Ammon's horn (tissue), 1 donor: ENCODE results near the gene ROPN1B.
"Not testable (repeated sequence)": the region's sequence is repeated elsewhere in the genome, so short reads cannot be mapped to it uniquely, and the experiment has no call there.

Source experiments
- DNase-seq: peaks from one replicate; pipeline ENCODE4 v3.0.0-alpha.2; 2016; ENCODE audit warnings: low spot score

The ROPN1B gene

DNA sequence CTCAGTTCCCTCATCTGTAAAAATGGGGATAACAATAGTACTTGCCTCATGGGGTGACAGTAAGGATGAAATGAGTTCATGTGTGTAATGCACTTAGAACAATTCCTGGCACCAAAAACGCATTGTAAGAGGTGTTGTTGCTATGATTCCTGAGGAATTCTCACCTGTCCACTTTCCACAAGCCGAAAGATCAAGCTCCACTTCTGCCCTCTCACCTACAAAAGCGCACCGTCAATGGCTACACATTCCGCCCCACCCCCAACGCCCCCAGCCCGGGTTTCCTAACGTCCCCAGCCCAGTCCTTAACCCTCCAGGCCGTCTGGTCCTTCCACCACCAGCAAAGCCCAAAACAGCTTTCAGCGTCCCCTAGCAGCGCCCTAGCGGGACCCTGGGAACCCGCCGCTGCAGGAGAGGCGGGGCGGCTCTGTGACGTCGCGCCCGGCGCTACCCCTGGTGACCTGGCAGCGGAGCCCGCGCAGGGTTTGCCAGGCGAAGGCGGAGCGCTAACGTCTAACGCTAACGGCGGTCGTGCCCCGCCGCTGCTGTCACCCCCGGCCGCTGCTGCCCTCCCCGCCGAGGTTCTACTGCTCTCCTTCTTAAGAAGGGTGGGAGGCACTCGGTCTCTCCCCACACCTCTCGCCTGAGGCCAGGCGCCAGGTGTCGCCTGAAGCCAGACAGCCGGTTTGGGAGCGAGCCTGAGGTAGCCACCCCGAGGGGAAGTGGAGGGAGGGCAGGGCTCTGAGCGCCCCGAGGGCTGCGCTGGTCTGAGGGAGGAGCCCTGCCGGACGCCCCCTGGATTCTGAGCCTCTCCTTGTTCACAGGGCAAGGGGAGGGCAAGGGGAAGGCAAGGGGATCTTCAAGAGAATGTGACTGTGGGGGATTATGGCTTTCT is at the start of gene ROPN1B:
Gene ROPN1B (plus strand): TSS at position 478 of the 892 bp plus-strand sequence. CDS start 2,877 bp downstream, outside the sequence.
- not testable (repeated sequence) for DNase-seq

DNA sequence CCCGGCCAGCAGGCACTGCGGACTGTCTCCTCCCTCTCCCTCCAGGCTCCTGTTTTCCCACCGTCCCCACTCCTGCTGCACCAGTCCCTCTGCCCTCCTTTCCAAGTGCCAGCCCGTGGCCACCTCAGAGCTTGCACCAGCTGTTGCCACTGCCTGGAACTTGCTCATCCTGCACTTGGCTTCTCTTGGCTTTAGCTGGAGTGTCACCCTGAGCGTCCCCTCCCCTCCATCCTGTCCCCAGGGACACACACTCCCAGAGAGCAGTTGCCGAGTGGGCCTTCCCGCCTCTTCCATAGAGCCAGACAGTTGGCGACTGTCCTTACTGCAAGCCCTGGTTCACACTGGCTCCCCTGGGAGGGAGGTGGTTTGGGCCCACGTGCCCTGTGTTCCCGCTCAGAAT is 48.8 kb upstream of the ROPN1B start:
- not testable (repeated sequence) for DNase-seq

DNA sequence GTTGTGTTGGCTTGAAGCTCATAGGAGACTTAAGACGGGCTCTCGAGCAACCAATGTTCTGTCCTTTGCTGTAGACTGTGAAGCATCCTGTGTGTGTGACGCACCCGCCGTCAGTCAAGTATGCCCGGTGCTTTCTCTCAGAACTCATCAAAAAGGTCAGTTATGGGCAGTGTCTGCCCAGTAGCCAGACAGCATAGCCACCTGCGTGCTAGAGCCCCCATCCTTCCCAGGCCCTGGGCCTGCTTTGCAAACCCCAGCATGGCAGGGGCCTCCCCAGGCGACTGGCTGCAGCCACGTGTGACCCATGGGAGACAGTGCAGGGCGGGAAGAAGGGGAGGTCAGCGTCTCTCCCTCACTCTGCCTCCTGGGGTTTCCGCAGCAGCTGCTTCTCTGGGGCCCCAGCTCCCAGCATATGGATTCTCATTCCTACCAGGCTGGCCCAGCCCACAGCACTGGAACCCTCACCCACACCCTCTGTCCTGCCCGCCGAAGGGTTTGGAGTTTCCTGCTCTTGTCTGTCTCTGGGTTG is 48.2 kb upstream of the ROPN1B start:
- DNase-seq, result not testable (repeated sequence)

DNA sequence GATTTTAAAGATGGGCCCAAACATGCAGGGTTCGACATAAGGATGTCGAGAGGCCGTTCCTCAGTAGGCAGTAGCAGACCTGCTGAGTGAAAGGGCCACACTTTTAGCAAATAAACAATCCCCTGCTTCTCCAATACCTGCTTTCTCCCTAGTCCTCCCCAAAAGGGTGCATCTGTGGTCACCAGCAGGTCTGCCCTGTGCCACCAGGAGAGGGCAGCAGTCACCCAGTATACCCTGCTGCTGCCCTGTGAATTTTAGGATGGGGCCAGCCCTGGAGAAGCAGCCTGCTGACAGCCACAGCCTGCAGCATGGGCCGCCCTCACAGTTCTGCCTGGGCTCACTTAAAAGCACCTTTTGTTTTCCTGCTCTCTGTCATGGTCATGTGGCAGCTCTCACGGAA is 47.3 kb upstream of the ROPN1B start:
- peak; percentile 42 for DNase-seq

DNA sequence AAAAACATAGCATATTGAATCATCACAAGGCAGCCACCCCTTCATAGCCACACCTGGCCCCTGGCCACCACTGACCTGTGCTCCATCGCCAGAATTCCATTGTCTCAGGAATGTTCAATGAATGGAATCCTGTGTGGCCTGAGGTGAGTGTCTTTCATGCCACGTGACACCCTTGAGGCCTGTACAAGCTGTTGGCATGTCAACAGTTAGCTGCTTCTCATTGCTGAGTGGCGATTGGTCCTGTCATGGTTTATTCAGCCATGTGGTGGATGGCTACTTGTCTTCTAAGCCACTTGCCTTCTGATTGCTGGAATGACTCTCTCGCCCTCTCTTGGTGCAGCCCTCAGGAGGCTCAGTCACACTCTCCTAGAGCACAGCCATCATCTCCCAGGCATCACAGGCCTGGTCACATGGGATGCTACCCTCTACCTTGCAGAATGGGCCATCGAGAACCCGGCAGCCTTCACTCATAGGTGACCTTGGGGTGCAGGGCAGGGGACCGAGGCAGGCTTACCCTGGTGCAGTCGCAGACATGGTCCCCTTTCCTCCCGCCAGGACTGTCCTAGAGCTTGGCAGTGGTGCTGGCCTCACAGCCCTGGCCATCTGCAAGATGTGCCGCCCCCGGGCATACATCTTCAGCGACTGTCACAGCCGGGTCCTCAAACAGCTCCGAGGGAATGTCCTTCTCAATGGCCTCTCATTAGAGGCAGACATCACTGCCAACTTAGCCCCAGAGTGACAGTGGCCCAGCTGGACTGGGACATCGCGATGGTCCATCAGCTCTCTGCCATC is 45.5 kb upstream of the ROPN1B start:
- DNase-seq, result not testable (repeated sequence)

DNA sequence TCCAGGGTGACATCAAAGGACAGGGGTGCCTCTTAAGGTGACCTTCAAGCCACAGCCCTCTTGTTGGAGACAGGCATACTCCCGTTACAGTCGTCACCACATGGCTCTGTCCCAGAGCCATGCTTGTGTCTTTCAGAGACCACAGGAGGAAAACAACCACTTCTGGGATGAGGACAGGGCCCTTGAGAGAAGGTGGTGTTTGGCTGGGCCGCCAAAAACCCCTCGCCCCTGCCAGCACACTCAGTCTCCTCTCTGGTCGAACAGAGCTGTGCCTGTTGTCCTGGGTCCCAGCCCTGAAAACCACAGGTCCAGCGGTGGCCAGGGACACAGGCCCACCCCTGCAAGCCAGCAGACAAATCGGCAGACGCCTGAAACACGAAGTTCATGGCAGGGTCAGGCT is 44.7 kb upstream of the ROPN1B start:
- DNase-seq, result not testable (repeated sequence)

DNA sequence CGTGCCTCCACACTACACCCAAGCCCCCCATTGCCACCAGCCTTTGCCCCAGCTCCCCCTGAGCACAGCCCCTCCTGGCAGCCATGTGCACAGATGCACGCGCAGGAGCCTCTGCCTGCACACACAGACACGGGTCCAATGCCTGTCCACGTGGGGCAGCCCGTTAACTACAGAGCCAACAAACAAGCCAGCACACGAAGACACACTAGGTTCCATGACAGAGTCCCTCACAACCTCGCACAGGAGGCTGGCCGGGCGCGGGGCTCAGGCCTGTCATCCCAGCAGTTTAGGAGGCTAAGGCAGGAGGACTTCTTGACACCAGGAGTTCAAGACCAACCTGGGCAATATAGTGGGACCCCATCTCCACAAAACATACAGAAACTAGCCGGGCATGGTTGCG is 43.3 kb upstream of the ROPN1B start:
- not testable (repeated sequence) for DNase-seq

DNA sequence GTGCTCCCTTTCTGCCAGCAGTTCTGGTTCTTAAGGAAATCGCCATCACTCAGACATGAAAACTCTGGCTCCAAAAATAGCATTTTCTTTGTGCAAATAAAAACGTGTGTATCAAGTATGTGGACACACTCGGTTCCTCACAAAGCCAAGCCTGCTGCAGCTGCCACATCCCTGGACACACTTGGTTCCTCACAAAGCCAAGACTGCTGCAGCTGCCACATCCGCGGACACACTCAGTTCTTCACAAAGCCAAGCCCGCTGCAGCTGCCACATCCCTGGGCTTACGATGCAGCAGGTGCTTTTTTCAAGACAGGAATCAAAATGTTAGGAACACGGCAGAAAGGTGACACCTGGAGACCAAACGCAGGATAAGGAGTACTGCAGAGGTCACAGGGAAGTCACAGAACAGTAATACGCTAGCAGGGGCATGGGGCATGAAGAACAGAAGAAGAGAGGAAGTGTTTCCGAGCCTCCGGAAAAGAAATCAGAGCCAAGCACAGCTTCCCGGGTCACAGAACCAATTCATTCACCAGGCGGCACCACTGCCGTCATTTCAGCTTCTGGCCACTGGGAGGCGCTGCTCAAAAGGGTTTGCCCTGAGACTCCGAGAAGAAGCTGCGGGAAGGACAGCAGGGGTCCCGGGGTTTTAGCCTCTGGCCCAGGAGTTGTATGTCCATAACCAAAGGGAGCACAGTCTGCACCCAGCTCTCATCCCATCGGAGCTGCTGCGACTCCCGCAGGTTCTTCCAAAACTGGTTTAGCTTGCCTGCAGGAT is 40.0 kb upstream of the ROPN1B start:
- DNase-seq, result peak; percentile 45

DNA sequence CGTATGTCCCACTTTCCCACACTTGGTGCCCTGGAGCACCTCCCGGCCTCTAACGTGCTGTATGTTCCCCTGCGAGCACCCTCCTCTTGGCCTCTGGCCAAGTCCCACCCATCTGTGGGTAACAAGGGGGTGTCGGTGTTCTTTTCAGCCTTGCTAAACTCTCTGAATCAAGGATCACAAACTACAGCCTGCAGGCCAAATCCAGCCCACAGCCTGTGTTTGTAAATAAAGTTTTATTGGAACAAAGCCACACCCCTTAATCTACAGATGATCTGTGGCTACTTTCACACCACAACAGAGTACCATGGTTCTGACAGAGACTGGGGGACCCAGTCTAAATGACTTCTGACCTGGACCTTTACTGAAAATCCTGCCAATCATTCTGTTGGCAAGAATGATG is 39.2 kb upstream of the ROPN1B start:
- DNase-seq, result not testable (repeated sequence)

DNA sequence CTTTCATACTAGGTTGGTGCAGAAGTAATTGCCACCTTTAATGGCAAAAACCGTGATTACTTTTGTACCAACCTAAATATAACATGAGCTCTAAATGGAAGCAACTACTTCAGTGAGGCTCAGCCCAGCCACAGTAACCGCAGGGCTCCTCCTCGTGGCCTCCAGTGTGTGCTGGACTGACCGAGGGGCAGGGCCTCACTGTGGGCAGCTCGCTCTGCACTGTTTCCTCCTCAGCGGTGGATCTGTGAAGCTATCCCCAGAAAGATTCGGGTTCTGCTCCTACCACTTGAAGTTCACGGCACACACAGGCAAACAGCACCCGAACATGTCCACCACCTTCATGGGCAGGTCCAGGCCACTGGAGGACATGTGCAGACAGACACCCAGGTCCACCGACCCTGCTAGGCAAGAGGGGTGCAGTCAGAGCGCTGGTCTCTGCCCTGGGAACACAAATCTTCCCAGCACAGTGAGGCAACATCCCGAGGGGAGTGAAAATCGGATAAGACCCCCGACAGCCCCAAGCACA is 37.6 kb upstream of the ROPN1B start:
- DNase-seq, result not testable (repeated sequence)

DNA sequence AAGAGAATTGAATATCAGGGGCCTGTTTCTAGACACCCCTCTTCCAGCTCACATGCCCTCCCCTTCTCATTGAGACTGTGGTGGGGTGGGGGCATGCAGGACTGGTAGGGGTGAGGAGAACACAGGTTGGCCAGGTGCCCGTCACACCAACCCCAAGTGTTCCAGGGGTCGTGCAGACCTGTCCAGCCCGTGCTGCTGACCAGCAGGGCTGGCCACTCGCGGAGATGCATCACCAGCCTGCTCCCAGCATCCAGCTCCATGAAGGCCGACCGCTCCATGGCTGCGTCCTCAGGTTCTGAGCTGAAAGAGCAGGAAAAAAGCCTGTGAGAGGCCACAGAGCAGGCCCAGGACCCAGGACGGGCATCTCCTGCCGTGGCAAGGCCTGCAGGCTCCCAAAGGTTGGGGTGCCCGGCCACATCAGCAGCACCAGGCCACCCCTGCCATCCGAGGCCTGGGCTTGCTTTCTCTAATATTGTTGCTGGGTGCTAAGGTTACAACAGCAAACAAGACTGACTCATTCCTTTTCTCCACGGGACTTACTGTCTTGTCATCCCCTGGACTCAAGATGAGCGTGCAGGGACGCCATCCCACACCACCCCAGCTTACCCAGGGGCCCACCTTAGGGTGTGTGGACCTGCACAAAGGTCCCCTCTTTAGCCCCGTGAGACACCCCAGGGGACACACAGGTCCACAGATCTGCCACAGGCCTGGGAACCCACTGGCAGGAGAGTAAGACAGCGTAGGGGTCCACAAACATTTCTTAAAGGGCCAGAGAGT is 35.4 kb upstream of the ROPN1B start:
- DNase-seq, result not testable (repeated sequence)

DNA sequence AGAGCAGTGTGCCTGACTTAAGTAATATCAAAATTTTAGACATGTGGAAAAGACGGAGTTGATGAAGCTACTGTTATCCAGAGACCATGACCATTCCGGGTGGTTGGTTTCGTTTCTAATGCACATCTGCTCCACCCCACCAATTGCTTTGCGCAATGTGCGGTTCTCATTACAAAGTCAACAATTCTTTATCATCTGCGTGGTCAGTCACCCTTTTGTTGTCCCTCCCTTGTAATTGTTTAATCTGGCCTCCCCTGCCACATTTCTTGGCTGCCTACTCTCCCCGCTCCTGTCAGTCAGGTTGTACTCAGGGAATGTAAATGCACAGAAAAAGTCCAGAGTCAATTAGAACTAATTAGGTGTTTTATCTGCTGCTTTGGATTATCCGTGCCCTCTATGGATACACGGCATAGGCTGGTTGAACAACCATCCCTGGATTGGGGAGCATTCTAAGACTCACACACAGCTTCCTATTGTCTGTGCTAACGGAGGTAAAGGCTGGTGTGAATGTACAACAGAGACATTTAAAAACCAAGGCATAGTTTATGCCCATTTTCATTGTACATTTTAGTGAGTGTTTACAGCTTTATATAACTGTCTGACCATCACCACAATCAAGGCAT is 33.6 kb upstream of the ROPN1B start:
- DNase-seq, result not testable (repeated sequence)

DNA sequence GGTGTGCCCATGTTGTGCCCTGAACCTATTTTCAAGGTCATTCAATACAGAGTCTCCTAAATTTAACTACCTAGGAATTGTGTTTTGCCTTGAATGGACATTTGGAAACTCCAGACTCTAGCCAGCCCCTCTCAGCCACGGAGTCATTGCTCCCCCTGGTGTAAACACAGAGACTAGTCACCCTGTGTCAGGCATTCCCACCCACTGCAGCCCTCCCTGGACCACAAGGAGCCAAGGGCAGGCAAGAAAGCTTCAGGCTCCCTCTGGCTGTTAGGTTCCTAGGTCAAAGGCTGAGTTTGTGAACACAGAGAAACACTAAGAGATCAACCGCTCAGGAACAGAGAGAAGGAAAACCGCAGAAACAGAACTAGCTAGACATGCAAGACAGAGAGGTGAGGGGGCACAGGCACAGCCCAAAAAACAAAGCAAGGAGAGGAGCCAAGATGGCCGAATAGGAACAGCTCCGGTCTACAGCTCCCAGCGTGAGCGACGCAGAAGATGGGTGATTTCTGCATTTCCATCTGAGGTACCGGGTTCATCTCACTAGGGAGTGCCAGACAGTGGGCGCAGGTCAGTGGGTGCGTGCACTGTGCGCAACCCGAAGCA is 32.7 kb upstream of the ROPN1B start:
- not testable (repeated sequence) for DNase-seq

DNA sequence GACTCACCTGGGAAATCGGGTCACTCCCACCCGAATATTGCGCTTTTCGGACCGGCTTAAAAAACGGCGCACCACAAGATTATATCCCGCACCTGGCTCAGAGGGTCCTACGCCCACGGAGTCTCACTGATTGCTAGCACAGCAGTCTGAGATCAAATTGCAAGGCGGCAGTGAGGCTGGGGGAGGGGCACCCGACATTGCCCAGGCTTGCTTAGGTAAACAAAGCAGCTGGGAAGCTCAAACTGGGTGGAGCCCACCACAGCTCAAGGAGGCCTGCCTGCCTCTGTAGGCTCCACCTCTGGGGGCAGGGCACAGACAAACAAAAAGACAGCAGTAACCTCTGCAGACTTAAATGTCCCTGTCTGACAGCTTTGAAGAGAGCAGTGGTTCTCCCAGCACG is 32.1 kb upstream of the ROPN1B start:
- not testable (repeated sequence) for DNase-seq

DNA sequence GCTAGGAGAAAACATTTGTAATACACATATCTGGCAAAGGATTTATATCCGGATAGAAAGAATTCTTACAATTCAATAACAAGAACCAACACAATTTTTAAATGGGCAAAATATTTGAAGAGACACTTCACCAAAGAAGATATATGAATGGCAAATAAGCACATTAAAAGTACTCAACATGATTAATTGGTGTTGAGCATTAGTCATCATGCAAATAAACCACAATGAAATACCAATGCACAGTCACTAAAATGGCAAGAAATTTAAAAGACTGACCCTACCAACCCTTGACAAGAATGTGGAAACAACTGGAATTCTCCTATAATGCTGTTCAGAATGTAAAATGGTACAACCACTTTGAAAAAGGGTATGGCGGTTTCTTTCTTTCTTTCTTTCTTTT is 21.2 kb upstream of the ROPN1B start:
- DNase-seq, result not testable (repeated sequence)

DNA sequence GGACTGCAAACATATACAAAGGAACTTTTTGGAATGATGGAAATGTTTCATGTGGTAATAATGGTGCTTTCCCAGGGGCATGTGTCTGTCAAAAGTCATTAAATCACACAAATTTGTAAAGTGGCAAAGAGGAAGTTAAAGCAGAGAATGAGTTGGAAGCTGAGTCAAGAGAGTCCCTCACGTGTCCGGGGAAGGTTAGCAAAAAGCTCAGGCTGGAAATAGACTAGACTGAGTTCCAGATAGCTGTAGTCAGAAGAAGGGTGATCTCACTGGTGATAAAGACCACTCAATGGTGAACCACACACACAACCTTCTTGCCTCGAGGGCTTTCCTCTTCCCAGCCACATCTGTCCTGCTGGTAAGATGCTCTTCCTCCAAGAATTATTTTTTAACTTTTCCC is 20.1 kb upstream of the ROPN1B start:
- DNase-seq, result not testable (repeated sequence)

DNA sequence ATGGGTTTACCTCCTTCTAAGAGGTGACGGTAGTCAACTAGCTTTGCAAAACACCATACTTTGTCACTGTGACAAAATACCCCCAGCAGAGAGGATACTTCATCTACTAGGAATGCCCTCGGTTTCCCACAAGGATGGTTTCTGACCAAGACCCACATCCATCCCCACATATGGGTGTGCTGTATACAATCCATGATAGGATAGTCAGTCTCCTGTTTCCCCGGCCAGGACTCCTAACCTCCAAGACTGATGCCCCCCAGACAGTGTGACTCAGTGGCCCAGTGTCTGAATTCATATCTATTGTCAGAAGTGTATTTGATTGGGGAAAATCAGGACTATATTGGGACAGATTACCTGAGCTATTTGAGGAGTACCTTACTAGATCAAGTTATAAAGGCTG is 17.8 kb upstream of the ROPN1B start:
- DNase-seq, result not testable (repeated sequence)

DNA sequence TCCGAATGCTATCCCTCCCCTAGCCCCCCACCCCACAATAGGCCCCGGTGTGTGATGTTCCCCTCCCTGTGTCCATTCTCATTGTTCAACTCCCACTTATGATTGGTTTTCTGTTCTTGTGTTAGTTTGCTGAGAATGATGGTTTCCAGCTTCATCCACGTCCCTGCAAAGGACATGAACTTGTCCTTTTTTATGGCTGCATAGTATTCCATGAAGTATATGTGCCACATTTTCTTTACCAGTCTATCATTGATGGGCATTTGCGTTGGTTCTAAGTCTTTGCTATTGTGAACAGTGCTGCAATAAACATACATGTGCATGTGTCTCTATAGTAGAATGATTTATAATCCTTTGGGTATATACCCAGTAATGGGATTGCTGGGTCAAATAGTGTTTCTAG is 12.0 kb upstream of the ROPN1B start:
- DNase-seq, result not testable (repeated sequence)

DNA sequence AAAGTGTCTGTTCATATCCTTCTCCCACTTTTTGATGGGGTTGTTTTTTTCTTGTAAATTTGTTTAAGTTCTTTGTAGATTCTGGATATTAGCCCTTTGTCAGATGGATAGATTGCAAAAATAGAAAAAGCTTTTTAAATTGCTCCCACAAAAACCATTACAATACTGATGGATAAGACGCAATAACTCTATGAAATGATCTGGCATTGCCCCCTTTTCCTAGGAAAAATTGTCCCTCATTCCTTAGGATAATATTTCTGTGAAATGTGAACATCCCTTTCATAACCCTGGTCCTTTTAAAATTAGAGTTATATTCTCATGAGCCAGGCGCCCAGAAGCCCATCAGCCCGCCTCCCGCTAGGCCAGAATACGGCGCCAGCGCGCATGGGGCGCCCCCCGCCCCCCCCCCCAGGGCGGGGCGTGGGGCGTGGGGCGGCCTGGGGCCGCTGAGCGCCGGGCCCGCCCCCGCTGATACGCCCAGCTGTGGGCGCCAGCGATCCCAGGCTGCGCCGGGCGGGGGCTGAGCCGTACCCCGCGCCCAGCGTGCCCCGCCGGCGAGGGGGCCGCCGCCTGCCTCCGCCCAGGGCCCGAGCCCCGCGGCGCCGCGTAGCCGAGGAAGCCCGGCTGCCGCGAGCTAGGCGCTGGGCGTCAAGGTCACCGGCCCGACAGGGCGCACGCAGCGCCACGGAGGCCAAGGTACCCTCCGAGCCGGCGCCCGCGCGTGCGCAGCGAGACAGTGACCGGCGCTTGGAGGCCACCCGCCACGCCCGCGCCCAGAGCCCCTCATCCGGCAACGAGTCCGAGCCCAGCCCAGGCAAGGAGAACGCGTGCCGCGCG is 11.1 kb upstream of the ROPN1B start:
- no peak for DNase-seq
